GM19397 (cell line): ENCODE measurements around the gene CLSTN2.

ENCODE experiments used
- ATAC-seq: cut with Tn5 transposase; IDR thresholded peaks from one replicate; pipeline ENCODE4 v1.9.1; 2021; ENCODE audit warnings: mild to moderate bottlenecking, moderate library complexity; ENCODE audit not compliant: unreplicated experiment

Gene CLSTN2

DNA sequence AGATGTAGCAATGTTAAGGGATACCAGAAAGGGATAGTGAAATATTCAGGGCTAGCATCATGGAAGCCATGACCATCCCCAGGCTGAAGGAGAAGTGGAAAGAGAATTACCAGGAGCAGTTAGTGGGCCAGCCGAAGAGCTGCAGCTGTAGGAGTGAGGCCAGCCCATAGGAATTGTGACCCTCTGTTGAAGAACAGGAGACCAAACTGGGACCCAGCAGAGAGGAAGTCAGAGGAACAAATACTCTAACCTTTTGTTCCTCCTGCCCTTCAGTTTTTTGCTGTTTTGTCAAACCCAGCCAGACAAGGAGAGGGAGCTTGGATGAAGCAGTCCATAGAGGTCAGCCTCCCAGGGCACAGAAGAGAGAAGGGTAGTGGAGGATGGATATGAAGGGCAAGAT is 115.4 kb downstream of the CLSTN2 start:
- no peak for ATAC-seq

DNA sequence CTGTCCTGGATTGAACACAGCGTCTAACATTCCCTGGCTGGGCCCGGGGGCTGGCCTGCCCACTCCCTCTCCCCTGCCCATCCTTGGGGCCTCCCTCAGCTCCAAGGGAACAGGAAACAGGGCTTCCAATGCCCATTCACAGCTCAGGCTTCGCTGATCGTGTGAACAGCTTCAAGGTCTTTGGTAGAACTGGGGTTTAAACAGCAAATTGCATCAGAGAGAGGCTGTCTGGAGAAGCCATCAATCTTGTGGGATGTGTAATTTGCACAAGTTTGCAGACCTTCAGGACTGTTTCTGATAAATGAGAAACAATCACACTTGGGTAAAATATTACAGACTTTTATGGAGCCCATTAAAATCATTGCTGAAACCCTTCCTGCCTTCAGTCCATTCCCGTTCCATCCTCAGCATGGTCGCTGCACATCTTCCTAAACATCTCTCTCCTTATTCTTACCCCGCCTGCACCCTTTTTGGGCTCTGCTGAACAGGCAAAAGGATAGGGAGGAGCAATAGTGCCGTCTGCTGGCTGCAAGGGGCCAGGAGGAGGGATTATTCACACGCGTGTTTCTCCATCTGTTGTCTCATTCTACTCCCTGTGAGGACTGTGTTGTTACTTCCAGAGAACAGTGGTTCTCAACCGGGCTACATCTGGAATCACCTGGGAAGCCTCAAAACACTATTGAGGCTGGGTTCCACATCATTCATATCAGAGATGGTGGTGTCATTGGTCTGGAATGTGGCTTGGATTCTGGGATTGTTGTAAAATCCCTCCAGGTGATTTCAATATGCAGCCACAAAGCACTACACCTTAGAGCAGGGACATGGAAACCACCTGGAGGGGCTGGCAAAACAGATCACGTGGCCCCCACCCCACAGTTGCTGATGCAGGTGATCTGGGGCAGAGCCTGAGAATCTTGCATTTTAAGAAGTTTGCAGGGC is 116.3 kb downstream of the CLSTN2 start:
- ATAC-seq = no peak

DNA sequence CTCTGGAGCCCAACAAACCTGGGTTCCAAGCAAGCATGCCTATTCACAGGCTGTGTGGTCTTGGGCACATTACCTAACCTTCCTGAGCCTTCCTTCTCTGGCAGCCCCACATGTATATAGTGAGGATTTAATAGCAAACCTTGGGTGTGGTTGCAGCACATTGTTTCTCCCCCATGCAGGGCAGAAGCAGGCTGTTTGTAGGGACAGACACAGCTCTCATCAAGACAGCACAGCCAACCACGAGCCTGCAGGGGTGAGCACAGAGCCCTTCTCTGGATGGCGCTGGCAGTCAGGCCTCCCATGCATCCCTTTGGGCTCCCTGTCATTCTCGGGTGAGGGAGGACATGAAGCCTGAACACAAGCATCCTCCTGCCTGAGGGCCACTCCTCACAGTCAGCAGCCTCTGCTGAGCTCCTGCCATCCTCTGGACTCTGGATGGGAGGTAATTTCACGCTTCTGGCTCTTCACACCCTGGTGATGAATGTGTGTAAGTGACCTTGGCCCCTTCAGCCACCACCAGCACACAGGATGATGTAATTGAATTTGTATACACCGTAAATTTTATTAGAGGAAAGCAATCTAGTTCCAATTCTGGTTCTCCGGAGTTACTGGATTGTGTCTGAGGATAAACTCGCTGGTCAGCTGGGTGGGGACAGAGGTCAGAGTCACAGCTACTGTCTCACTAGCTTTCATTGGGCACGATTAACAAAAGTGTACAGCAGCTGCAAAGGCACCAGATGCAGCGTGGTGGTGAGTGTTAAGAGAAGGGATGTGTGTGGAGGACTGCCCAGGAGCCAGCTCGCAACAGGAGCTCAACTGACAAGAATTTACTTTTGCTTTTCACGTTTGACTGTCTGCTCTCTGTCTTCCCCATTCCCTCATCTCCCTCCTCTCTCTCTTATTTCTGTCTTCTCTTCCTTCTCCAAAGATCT is 118.1 kb downstream of the CLSTN2 start:
- no peak for ATAC-seq

DNA sequence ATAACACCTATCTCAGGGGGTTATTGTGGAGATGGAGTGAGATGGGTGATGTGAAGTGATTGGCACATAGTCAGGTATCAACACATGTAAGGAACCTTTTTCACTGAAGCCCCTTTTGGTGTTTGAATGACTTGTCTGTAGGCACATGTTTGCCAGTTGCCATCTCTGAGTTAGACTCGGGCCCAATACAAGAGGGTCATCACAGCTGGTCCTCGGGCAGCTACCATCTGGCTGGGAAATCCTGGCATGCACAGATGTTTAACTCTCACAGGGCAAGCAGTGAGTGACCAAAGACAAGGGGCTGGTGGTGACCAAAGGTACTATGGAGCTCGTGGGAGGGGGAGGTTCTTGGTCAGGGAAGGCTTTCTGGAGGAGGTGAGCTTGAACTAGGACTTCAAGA is 118.8 kb downstream of the CLSTN2 start:
- ATAC-seq = no peak

DNA sequence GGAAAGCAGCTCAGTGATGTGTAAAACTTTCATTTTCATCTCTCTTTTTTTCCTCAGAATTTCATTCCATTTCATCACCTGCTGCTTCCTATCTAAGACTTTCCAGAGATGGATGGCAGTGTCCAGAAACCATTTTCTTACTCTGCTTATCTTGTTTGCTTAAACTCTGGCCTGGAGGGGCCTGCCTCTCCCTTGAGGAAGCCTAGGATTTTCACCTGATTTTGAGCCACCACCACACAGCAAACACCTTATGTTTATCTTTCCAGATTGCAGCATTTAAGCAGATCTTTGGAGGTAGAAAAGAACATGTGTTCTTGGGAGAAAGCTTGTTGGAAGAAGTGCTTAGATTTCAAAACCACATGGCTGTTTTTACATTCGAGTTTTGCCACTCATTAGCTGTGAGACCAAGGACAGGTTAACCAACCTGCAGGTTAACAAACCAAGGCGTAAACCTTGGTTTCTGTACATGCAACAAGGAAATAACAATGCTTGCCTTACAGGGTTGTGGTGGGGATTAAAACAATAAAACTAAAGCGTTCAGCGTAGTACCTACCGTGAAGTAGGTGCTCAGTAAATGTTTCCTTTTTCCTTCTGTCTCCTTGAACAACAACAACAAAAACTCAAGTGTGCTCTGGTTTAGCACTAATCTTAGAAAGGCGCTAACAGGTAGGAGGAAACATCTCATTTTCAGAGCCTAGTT is 120.3 kb downstream of the CLSTN2 start:
- ATAC-seq = no peak

DNA sequence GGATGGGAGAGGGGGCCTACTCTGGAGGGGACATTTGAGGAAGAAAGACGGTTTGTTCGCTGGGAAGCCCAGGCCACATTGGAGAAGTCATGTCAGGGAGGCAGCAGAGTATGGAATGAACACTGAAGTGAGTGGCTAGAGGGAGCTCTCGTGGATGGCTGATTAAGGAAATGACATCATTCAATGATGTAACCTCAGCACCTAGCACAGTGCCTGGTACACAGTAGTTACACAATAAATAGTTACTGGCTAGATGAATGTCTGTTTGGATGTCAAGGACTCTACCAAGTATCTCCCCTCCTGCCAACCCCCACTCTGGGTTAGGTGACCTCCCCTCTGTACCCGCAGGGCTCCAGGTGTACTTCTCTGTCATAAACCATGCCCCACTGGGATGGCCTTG is 121.1 kb downstream of the CLSTN2 start:
- no peak for ATAC-seq

DNA sequence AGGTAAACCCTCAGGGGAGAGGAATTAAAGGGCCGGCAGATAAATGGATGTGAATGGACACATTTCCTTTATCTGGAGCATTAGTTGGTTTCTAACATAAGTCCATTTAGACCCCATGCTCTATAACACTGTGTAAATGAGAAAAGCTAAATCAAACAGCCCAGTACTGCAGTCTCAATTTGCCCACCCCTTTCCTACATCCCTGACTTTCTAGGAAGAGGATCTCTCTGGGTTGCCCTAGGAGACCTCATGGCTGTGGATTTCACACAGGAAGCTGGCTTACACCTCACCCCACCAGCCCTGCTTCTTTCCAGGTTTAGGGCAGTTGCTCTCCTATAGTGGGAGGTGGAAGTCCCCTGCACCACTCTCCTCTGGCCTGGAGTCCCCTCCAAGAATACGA is 126.2 kb downstream of the CLSTN2 start:
- no peak for ATAC-seq

DNA sequence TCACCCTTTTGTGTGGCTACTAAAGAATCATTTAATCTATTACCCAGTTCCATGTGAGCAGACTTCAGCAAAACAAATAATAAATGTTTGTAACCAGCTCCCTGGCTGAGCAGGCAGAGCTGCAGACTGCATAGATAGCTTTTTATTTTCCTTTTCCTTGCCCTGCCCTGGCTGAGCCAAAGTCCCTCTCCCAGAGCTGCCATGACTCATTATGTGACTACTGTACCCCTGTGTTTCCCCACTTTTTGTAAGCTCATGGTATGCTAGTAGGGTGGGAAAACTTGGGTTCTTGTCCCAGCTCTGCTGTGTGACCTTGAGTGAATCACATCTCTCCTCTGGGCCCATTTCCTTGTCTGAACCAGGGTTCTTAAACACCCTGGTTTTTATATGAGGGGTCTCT is 127.5 kb downstream of the CLSTN2 start:
- ATAC-seq = no peak

DNA sequence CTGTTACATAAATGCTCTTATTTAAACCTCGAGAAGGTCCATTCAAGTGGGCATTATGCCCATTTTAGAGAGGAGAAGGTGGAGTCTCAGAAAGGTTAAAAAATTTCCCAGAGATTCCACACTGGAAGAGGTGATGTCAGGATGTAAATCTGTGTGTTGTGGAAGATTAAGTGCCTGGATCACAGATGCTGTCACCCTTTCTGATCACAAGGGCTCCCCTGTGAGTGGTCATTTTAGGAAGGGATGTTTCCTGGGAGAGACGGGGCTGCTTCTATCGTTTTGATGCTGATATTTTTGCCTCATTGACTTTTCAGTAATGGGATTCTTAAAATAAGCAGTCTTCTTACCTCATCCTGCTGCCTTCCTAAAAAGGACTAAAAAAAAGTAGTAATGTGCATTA is 132.5 kb downstream of the CLSTN2 start:
- no peak for ATAC-seq

DNA sequence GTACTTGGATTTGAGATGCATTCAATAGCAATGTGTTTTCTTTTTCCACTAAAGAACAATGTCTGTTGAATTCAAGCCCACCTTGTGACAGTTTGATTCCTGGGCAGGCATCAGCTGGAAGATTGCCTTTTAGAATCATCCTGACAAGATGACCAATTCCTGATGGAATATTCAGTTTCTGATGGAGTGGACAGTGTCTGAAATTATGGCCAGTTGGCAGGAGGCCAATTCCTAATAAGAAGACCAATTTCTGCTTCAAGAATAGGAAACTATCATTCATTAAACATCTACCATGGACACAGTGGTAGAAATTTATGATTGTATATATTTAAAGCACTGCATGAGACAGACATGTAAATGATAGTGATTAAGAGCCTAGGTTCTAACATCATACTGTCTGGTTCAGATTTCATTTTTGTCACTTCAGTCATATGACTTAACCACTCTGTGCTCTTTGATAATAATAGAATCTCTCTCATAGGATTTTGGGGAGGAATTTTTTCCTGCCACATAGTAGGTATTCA is 133.6 kb downstream of the CLSTN2 start:
- no peak for ATAC-seq

DNA sequence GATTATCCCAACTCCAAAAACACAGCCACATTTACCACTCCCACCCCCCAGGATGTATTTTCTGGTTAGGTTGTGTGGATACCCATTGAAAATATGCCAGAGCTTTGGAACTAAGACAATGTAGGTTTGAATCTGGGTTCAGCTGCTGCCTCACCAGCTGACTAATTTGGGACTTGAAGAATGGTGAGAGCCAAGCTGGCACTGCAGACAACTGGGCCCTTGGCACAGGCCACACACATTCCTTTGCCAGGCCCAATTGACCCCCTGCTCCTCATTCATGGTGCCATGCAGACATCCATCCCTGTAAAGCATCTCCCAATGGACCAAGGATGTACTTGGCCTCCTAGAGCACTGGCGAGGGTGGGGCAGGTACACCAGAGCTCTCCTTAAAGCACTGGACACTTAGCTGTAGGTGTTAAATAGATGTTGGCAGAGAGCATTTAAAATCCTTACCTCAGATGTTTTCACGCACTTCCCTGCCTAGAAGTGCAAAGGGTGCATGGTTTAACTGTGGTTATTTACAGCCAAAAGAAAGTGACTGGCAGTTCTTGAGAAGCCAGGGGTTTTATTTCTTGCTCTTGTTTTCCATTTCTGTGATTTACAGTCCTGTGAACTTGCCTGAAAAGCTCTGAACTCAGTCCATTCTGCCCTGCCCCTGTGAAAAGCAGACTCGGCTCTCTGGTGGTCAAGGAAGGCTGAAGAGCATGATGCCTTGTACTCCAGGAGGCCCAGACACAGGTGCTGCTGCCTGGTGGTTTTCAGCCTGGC is 138.5 kb downstream of the CLSTN2 start:
- no peak for ATAC-seq

DNA sequence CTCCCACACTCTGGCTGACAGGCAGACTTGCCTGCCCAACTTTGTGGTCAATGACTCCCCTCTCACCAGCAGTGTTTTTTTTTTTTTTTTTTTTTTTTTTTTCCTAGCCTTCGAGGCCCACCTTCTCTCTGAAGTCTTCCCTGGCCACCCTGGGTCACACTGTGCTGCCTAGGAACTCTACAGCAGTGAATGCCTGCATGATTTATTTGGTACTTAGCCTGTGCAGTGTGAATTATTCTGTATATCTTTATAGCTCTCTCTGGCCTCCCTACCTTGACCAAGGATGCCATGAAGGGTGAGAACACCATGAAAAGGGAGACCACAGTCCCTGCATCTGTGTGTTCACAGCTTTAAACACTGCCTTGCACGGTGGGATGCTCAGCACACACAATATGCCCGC is 141.6 kb downstream of the CLSTN2 start:
- no peak for ATAC-seq

DNA sequence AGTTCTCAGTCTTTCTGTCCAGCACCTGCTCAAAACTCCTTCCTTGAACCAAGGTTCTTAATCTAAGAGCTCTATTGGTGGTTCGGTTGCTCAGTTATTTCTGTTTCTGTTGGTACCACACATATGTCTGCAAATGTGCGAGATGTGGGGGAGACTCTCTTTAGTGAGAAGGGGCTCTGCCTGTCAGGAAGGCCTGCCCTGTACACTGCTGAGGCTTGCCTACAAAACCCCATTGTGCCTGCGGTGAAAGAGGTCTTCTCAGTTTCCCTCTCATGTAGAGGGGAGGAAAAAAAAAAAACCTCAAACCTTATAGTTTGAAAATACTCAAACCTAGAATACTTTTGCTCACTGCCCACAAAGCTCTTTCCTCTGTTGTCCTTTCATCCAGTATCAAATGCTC is 142.4 kb downstream of the CLSTN2 start:
- ATAC-seq = no peak

DNA sequence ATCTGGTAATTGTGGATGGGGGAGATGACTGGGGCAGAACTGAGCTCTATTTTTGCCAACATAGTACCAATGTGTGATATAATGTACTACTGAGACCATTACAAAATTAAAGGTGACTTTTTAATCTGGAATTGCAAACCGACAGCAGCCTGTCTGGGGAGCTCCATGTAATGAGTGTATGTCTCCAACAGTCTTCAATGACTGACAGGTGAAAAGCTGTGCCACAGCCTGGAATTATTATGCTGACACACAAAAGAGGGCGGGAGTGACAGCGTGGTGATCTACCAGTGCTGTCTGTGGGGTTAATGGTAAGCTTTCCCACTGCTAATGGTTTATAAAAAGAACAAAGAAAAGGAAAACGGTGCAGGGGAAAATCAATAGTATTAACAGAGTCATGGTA is 143.4 kb downstream of the CLSTN2 start:
- no peak for ATAC-seq

DNA sequence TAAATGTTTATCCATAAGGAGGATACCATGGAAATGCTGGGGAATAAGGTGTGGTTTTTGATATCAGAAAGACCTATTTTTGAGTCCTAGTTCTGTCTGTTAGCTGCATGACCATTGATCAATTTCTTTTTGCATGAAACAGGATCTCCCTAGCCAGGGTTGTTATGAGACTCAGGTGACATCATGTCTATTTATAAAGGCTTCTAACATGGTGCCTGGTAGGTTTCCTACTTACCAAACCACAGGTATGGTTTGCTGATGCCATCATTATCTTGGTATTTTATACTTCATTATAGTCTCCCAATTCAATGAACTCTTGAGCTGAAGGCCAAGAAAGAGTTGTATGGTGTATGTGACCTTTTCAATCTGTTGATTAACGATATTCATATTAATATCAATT is 144.0 kb downstream of the CLSTN2 start:
- no peak for ATAC-seq

DNA sequence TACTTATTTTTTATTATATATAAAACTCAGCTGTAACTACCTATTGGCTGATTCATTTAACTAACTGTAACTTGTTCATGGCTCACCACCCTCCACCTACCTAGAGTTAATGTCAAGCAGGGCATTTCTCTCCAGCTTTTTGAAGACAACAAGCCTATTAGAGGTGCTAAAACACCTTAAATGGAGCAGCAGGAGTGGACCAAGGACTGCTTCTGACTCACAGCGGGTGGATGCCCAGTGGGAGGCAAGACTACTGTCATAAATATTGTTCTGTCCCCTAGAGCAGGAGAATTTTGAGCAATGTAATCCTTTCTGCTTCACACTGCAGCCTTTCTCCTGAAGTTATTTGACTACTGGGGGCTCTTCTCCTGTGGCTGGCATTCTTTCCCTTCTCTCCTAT is 146.9 kb downstream of the CLSTN2 start:
- ATAC-seq = no peak

DNA sequence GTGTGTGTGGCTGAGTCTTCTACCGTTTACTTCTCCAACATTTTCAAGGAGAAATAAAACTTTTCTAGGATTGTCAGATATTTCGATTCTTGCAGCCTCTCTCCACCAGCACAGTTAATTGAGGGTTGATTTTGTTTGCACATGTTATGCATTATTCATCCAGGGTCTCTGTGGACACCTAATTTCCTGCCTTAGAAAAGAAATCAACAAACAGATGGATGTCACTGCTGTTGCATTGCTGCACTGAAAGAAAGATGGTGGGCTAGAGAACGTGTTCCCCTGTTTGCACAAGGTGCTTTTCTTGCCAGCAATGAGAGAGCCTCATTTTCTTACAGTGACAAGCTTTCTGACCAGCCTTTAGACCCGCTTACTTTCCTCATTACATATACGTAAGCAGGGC is 150.0 kb downstream of the CLSTN2 start:
- ATAC-seq = no peak

DNA sequence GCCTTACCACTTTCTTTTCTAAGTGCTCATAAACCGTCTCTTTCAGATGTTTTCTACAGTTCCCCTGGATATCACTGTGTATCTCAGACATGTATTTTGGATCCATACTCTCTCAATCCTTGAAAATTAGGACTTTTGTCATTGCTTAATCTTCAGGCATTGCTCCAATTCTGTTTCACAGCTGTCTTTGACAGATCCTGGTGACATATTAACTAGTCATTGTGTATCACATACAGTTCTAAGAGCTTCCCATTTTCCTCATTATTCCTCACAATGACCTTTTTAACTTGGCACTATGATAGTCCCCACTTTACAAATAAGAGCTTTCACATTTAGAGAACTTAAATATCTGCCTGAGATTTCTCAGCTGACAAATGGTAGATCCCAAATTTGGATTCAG is 151.7 kb downstream of the CLSTN2 start:
- no peak for ATAC-seq

DNA sequence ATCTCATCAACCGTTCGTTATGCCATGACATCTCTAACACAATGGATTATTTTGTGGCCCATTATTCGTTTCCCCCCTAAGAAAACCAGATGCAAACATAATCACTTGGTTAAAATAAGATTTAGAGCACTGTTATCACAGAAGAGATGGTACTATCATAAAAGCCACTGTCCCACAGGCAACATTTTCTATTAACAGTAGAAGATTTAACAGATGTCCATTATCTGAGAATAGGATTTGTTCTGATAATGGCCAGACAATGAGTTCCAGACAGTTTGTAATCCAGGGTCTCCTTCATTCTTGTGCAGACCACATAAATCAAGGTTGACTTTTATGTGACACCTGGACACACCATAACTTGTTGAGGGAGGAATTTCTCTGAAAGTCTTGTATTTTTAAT is 153.1 kb downstream of the CLSTN2 start:
- no peak for ATAC-seq

DNA sequence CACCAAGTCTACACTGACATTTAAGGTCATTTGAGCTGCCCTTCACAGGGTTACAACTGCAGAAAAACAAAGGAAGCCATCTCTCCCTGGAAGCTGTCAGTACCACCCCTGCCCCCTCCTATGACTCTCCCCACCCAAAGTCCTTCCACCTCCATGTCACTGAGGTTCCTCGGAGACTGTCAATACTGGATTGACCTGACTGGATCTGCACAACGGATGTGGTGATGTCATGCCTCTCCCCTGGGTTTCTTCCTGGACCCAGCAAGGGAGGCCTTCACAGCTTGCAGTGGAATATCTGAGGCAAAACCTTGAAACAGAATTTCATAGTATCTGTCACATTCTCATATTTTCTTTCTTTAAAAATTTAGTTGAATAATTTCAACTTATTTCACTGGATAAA is 153.5 kb downstream of the CLSTN2 start:
- no peak for ATAC-seq
